ENCODE results near the gene ABHD10.

GRCh38 chr3:112019716-112020115 is 40.9 kb downstream of the ABHD10 start:
- no peak for TF ChIP-seq POLR2A (IDR thresholded peaks at IDR 0.05; ENCODE audit: low read length)
- TF ChIP-seq GATA1 (IDR thresholded peaks at IDR 0.05; ENCODE audit: low read depth, low read length) = no peak

Measured in erythroblast (primary cell).